Glutamatergic neuron (in vitro differentiated cells): Measurements from ENCODE around the gene LAD1. TPM values are rescaled to one million over a fixed set of nuclear protein-coding genes. Genes with fewer than 3 reads are reported as not detected.
A peak's percentile ranks its signal among the peaks of the same experiment; 100 is the strongest.

Experiments
- DNase-seq: peaks from one replicate; pipeline ENCODE4 v3.0.0; 2022
- H3K27ac Mint-ChIP-seq: one replicate; pipeline ENCODE4 v1.8.0; 2020; ENCODE audit warnings: mild to moderate bottlenecking, mixed read lengths, inconsistent platforms; ENCODE audit not compliant: unreplicated experiment
- H3K27me3 Mint-ChIP-seq: one replicate; pipeline ENCODE4 v1.8.0; 2020; ENCODE audit warnings: mild to moderate bottlenecking, moderate library complexity, mixed read lengths, inconsistent platforms; ENCODE audit not compliant: unreplicated experiment
- H3K36me3 Mint-ChIP-seq: one replicate; pipeline ENCODE4 v1.8.0; 2020; ENCODE audit warnings: mild to moderate bottlenecking, mixed read lengths, inconsistent platforms; ENCODE audit not compliant: unreplicated experiment
- H3K4me1 Mint-ChIP-seq: one replicate; pipeline ENCODE4 v1.8.0; 2020; ENCODE audit warnings: mild to moderate bottlenecking, low read depth, mixed read lengths, inconsistent platforms; ENCODE audit not compliant: unreplicated experiment
- H3K4me3 Mint-ChIP-seq: one replicate; pipeline ENCODE4 v1.8.0; 2020; ENCODE audit warnings: mild to moderate bottlenecking, mixed read lengths, inconsistent platforms; ENCODE audit not compliant: unreplicated experiment
- H3K9me3 Mint-ChIP-seq: one replicate; pipeline ENCODE4 v1.8.0; 2020; ENCODE audit warnings: mild to moderate bottlenecking, moderate library complexity, mixed read lengths, inconsistent platforms; ENCODE audit not compliant: unreplicated experiment
- total RNA-seq: library from RNA; stranded (reverse); fragmentation: NEBNext Ultra II Directional; extraction: Animal tissue kit (Norgen Biotek cat#: 25700); gene quantifications from one replicate; pipeline ENCODE4 v1.2.1, GENCODE V29; 2021; ENCODE audit not compliant: unreplicated experiment
- TF ChIP-seq, protein P1 (sequence below): fragments of 200-600 bp; sonication (generic); IDR thresholded peaks from one replicate; pipeline ENCODE4 v1.5.0; 2021; ENCODE audit not compliant: partially characterized antibody, unreplicated experiment

The LAD1 gene
- total RNA-seq, 1 donor from 2014 or later = 0.25 TPM

DNA sequence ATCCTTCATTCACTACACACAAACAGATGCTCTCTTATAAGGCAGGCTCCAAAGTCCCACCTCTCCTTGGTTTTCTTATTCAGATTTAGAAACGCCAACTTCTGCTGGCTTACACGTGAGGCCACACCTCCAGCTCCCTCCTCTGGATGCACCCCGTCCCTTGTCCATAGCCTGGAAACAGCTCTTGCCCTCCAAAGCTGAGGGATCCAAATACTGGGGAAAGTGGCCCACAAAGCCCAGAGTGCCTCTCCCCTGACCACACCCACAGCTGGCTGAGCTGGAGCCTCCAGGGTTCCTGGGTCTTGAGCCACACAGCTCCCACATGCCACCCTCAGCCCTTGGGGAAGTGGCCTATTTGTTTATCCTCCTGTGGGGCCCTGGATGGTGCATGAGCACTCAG, 4.5 kb downstream of the LAD1 start:
- Mint-ChIP-seq H3K27ac (no peak overlapping the region), H3K36me3 (no peaks in the 10 kb centered on the region), H3K4me1 (no peaks in the 10 kb centered on the region), H3K27me3 (peaks cover 11% of the 10 kb centered on the region), H3K9me3 (peaks cover 12% of the 10 kb centered on the region), H3K4me3 (no peak overlapping the region)
- no peak for DNase-seq
- TF ChIP-seq, protein P1, sequence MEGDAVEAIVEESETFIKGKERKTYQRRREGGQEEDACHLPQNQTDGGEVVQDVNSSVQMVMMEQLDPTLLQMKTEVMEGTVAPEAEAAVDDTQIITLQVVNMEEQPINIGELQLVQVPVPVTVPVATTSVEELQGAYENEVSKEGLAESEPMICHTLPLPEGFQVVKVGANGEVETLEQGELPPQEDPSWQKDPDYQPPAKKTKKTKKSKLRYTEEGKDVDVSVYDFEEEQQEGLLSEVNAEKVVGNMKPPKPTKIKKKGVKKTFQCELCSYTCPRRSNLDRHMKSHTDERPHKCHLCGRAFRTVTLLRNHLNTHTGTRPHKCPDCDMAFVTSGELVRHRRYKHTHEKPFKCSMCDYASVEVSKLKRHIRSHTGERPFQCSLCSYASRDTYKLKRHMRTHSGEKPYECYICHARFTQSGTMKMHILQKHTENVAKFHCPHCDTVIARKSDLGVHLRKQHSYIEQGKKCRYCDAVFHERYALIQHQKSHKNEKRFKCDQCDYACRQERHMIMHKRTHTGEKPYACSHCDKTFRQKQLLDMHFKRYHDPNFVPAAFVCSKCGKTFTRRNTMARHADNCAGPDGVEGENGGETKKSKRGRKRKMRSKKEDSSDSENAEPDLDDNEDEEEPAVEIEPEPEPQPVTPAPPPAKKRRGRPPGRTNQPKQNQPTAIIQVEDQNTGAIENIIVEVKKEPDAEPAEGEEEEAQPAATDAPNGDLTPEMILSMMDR = no peak

DNA sequence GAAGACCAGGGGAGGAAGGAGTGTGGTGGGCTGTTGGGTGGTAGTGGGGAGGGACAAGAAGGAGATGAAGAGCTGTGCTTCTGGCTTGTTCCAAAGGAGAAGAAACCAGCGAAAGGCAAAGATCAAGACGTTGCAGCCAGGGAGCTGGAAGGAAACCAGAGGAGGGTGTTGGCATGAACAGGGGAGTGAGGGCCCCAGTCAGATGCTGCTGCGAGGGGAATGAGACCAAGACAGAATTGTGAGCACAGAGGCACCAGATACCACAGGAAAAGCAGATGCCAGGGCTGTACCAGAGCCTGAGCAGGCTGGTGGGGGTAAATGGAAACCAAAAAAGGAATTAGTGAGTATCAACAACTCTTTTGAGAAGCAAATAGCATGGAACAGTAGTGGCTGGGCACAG, 6.0 kb downstream of the LAD1 start:
- DNase-seq = no peak
- H3K4me3 Mint-ChIP-seq = no peak overlapping the region
- H3K36me3 Mint-ChIP-seq = no peaks in the 10 kb centered on the region
- peaks cover 12% of the 10 kb centered on the region for H3K9me3 Mint-ChIP-seq
- H3K4me1 Mint-ChIP-seq = no peaks in the 10 kb centered on the region
- H3K27ac Mint-ChIP-seq = no peak overlapping the region
- peaks cover 9% of the 10 kb centered on the region for H3K27me3 Mint-ChIP-seq
- TF ChIP-seq, protein P1 = no peak

DNA sequence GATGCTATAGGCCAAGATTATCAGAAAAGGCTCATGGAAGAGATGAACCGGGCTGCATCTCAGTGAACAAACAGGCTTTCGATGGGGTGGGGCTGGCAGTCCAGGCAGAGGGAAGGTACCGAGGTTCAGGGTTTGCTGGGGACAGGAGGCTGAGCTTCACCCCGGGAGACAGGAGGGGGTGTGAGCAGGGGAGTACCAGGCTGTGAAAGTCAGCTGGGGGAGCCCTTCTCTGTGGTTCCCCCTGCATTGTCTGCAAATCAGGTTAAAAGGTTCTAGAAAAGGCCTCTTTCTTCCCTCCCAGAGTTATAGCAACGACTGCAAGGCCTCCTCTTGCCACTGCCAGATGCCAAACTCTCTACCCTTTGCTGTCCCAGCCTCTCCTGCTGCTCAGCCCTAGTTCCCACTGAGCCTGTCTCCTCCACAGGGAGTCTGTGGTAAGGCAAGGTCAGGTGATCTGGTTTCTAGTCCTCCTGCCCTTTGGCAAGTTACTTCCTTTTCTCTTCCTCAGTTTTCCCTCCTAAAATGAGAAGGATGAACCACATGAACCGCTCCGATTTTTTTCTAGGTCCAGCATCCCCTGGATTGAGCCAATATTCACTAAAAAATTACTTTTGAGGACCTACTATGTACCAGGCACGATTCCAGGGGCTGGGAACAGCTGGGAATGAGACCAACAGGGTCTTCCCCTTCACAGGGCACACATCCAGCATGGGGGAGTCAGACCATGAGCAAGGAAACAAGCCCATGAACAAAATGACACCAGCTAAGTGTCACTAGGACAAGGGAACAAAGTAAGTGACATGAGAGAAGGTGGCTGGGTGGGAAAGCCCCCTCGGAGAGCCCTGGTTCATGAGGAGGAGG, 7.2 kb downstream of the LAD1 start:
- no peaks in the 10 kb centered on the region for H3K4me1 Mint-ChIP-seq
- no peaks in the 10 kb centered on the region for H3K36me3 Mint-ChIP-seq
- TF ChIP-seq, protein P1 = no peak
- no peak for DNase-seq
- peaks cover 5% of the 10 kb centered on the region for H3K27me3 Mint-ChIP-seq
- H3K27ac Mint-ChIP-seq = no peak overlapping the region
- H3K9me3 Mint-ChIP-seq = peaks cover 10% of the 10 kb centered on the region
- H3K4me3 Mint-ChIP-seq = no peak overlapping the region

DNA sequence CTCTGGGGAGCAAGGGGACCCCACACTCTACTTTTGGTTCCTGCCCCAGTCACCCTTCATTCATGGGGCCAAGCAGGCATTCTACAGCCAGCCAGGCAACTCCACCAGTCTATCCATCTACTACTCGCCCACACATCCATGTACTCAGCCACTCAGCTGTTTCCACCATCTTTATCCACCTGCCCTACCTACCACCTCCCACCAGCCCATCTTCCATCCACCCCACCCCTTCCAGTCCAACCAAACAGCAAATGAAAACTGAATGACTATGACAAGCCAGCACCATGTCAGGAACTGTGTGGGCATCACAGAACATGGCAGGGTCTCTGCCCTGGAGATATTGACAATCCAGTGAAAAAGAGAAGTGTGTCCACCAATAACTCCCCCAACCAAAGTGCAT, 7.9 kb downstream of the LAD1 start:
- TF ChIP-seq, protein P1 = no peak
- Mint-ChIP-seq H3K4me1 (no peaks in the 10 kb centered on the region), H3K27ac (peak overlapping the region; percentile 15), H3K36me3 (no peaks in the 10 kb centered on the region), H3K27me3 (peaks cover 4% of the 10 kb centered on the region), H3K4me3 (no peak overlapping the region), H3K9me3 (peaks cover 10% of the 10 kb centered on the region)
- DNase-seq = no peak

DNA sequence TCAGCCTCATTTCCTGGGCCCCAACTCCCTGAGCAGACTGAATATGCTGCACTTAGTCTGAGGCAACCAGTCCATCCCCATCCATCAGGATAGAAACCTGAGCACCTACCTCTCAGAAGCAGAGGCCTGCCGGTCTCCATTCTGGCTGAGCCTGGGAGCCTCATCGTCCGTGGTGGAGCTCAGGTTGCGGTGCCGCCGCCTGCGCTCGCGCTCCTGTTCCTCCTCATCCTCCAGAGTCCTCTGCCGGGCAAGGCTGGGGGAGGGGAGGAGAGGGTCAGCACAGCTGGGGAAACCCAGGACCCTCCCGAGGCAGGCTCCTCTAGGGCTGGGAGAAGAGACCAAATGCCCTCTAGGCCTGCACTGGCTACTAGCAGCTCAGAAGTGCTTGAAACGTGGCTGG, 10.1 kb downstream of the LAD1 start:
- Mint-ChIP-seq H3K27ac (no peak overlapping the region), H3K4me1 (no peaks in the 10 kb centered on the region), H3K27me3 (peaks cover 3% of the 10 kb centered on the region), H3K4me3 (no peak overlapping the region), H3K36me3 (no peaks in the 10 kb centered on the region), H3K9me3 (peaks cover 9% of the 10 kb centered on the region)
- TF ChIP-seq, protein P1 = no peak
- no peak for DNase-seq
